Fibroblast of skin of left quadriceps (primary cell): ENCODE measurements around the gene RNF223.

Experiments used
- DNase-seq, 2 experiments: peaks; one replicate each; pipeline ENCODE4 v3.0.0-alpha.2; 2013; ENCODE audit warnings: low read depth in 2 of 2

Gene RNF223

DNA sequence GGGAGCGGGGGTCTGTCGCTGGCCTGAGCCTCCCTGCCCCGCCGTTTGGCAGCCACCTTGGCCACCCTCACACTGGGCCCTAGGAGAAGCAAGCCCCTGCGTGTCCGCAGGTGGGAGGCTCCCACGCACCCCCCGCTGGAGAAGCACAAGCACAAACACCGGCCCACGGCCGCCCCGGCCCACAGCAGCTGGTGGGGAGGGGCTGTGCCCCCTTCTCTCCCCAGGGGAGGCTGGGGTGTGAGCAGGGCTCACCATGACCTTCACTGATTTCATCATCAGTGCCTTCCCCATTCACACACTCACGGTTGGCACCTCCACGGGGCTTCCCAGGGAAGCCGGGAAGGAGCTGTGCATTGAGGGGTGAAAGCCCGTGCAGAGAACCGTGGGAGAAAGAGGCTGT is 46.3 kb downstream of the RNF223 start:
- DNase-seq, result no peak

DNA sequence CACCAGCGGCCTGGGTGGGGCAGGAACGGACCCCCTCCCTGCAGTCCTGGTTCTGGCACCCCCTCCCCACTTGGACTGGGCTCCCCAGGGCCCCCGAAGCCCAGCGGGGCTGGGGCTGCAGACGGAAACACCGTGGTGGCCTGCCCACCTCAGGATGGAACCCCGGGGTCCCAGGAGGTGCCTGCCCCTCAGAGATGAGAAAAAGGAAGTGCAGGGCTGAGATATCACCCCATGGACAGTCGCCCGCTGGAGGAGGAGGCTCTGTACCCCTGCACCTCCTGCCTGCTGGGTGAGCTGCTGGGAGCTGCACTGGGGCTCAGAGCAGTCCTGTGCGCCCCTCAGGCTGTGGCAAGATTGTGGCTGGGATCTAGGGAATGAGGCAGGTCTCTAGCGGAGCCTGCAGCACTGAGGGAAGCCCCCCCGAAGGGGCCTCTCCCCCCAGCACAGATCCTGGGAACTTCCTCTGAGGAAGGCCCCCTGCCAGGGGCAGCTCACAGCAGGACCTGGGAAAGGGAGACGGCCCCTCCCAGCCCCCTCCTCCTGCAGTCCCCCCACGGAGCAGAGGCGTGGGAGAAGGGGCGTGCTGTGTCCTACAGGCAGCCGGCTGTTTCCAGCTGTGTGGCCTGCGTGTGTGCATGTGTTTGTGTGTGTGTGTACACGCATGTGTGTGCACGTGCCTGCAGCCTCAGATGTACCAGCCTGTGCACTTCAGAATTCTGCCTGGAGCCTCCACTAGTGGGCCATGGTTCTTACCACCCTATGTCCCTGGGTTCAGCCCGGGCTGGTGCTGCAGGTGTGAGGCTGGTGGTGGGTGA is 47.3 kb downstream of the RNF223 start:
- DNase-seq, result no peak

GRCh38 chr1:1025730-1026129 is 48.4 kb downstream of the RNF223 start:
- no peak for DNase-seq

- no peak for DNase-seq
Observed at GRCh38 chr1:1024771-1025699, 49.1 kb downstream of the RNF223 start.

DNA sequence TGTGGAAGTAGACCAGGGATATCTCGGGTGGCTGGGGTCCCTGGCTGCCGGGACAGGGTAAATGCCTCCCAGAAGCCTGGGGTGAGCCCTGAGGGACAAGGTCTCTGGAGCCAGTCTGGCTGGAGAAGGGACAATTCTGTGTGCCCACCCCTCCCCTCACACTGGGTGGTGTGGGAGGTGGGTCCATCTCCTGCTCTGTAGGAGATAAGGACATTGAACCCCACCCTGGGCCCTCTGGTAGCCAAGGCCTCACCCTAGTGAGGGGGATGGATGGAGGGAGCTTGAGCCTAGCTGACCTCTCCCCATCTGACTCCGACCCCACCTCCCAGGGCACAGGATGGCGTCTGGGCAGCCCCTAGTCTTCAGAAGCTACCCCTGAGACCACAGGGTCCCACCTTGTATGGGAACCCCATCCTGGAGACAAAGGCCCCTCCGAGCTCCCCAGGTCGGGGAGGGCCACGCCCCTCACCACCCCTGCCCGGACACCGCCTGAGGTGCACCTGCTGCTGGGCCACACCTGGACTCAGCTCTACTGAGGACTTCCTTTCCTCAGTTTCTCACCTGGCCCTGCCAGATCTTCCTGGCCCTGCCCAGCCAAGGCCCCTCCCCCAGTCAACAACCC is 49.8 kb downstream of the RNF223 start:
- DNase-seq, result no peak

DNA sequence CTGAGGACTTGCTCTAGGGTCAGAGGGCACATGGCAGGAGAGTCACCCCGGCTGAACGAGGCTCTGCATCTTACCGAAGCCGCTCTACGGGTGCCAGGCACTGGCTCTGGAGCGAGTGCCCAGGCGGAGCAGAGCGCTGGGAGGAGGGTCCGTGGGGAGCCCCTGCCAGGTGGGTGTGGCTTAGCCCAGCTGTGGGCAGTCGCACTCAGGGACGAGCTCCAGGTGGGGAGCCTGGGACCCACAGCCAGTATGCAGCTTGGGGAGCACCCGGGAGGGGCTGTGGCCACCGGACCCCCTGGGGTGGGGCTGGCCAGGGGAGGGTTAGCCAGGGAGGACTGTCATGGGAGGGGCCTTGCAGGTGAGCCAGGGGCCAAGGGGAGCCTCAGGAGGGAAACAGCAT is 50.4 kb downstream of the RNF223 start:
- DNase-seq, result no peak

DNA sequence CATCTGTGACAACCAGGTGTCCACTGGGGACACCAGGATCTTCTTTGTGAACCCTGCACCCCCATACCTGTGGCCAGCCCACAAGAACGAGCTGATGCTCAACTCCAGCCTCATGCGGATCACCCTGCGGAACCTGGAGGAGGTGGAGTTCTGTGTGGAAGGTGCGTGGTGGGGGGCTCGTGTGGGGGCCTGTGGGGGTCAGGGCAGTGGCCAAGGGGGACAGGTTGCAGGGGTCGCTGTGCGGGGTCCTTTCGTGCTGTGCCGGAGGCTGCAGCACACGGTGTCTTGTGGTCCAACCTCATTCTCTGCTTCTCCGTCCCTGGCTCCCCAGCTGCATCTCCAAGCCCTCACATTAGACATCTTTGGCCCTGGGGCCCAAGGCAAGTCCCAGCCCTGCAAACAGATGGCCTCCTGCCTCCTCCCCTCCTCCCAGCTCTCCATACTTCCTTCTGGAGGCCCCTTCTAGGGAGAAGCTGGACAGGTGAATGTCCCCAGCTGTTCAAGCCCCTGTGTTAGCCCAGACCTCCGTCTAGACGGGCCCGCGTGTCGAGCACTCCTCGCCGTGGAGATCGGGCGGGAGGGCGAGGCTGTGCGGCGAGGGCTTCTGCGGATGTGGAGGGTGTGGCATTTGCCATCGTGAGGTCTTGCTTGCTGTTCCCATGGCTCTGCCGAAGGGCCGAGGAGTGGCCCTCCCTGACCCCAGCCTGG is 51.6 kb downstream of the RNF223 start:
- no peak for DNase-seq

GRCh38 chr1:1021920-1022259 is 52.2 kb downstream of the RNF223 start:
- no peak for DNase-seq

GRCh38 chr1:1021010-1021919 is 52.8 kb downstream of the RNF223 start:
- peak in 1 of 2 experiments; percentile 53 for DNase-seq
